Left ventricle myocardium inferior (tissue), 1 donor: ENCODE measurements around the gene COL18A1. TPM values are rescaled to one million over a fixed set of nuclear protein-coding genes. Genes with fewer than 3 reads are reported as not detected.
A peak's percentile ranks its signal among the peaks of the same experiment; 100 is the strongest.
"Not testable (repeated sequence)": the region's sequence is repeated elsewhere in the genome, so short reads cannot be mapped to it uniquely, and the experiment has no call there.

Source experiments
- DNase-seq: peaks from one replicate; pipeline ENCODE4 v3.0.0-alpha.2; 2020
- H3K27ac ChIP-seq: fragments of 200-600 bp; replicated peaks from 2 replicates; pipeline ENCODE4 v1.8.0; 2021
- H3K27me3 ChIP-seq: fragments of 200-600 bp; 2 replicates; pipeline ENCODE4 v1.8.0; 2021; ENCODE audit warnings: low read depth
- H3K36me3 ChIP-seq: fragments of 200-600 bp; 2 replicates; pipeline ENCODE4 v1.8.0; 2021
- H3K4me1 ChIP-seq: fragments of 200-600 bp; 2 replicates; pipeline ENCODE4 v1.8.0; 2021
- H3K4me3 ChIP-seq: fragments of 200-600 bp; 2 replicates; pipeline ENCODE4 v1.8.0; 2021; ENCODE audit warnings: mild to moderate bottlenecking, moderate library complexity
- H3K9me3 ChIP-seq: fragments of 200-600 bp; replicated peaks from 2 replicates; pipeline ENCODE4 v1.8.0; 2021
- intact Hi-C: fragments of 100-400 bp; cut with micrococcal nuclease; formaldehyde crosslinking; loops from one replicate; pipeline ENCODE4 v1.11.0; 2022
- total RNA-seq: library from RNA; stranded (reverse); fragmentation: NEBNext Ultra II Directional; extraction: Animal tissue kit (Norgen Biotek cat#: 25700); gene quantifications from one replicate; pipeline ENCODE4 v1.2.1, GENCODE V29; 2021
- TF ChIP-seq, protein P1 (sequence below): fragments of 200-600 bp; IDR thresholded peaks from 2 replicates; pipeline ENCODE4 v1.8.0; 2021; ENCODE audit warnings: antibody characterized with exemption, mild to moderate bottlenecking, borderline replicate concordance
- donor health status: DM: no; HTN: yes; CAD: no; lungs with severe emphysema.

Gene COL18A1
- total RNA-seq, 1 donor from 2014 or later = 66.5 TPM

GRCh38 chr21:45496968-45497845 is 92.2 kb downstream of the COL18A1 start:
- H3K4me3 ChIP-seq = no peak overlapping the region
- peak; percentile 15 for DNase-seq
- TF ChIP-seq, protein P1, sequence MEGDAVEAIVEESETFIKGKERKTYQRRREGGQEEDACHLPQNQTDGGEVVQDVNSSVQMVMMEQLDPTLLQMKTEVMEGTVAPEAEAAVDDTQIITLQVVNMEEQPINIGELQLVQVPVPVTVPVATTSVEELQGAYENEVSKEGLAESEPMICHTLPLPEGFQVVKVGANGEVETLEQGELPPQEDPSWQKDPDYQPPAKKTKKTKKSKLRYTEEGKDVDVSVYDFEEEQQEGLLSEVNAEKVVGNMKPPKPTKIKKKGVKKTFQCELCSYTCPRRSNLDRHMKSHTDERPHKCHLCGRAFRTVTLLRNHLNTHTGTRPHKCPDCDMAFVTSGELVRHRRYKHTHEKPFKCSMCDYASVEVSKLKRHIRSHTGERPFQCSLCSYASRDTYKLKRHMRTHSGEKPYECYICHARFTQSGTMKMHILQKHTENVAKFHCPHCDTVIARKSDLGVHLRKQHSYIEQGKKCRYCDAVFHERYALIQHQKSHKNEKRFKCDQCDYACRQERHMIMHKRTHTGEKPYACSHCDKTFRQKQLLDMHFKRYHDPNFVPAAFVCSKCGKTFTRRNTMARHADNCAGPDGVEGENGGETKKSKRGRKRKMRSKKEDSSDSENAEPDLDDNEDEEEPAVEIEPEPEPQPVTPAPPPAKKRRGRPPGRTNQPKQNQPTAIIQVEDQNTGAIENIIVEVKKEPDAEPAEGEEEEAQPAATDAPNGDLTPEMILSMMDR = no peak

DNA sequence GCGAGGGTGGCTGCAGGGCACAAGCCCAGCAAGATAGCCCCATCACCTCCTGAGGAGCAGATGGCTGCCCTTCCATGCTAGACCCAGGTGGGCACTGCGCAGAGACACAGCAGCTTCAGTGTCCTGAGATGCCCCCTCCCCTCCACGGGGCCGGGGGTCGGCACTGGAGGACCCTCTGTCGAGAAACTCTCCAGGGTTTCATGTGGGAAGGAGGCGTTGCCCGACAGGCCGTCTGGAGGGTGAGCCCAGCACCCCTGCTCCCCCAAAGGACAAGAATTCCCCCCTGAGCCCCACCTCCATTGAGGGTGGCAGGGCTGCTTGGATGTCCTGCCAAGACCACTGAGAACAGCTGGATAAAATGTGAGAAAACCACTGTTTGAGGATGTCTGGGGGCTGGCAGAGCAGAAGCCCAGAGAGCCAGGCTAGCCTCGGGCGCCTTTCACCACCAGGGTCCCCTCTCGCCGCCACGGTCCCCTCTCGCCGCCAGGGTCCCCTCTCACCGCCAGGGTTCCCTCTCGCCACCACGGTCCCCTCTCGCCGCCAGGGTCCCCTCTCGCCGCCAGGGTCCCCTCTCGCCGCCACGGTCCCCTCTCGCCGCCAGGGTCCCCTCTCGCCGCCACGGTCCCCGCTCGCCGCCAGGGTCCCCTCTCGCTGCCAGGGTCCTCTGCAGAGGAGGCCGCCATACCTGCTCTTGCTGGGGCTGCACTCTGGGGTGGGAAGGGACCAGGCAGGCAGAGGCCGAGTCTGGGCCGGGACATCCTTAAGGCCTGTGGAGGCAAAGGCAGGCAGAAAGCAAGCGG is 93.1 kb downstream of the COL18A1 start:
- Histone ChIP-seq H3K9me3 (no peaks in the 10 kb centered on the region), H3K4me1 (no peaks in the 10 kb centered on the region), H3K27ac (no peak overlapping the region), H3K36me3 (peaks cover 62% of the 10 kb centered on the region), H3K4me3 (no peak overlapping the region), H3K27me3 (no peaks in the 10 kb centered on the region)
- peak; percentile 7 for DNase-seq
- intact Hi-C loops = no loop called here
- TF ChIP-seq, protein P1 = no peak

More at GRCh38 chr21:45496968-45497845, 92.2 kb downstream of the COL18A1 start:
- Histone ChIP-seq H3K9me3 (no peaks in the 10 kb centered on the region), H3K4me1 (no peaks in the 10 kb centered on the region), H3K27me3 (no peaks in the 10 kb centered on the region), H3K36me3 (peaks cover 69% of the 10 kb centered on the region), H3K27ac (no peak overlapping the region)
- intact Hi-C loops = no loop called here

GRCh38 chr21:45498646-45499000 is 93.7 kb downstream of the COL18A1 start:
- Histone ChIP-seq H3K4me1 (no peaks in the 10 kb centered on the region), H3K36me3 (peaks cover 56% of the 10 kb centered on the region), H3K27me3 (no peaks in the 10 kb centered on the region), H3K4me3 (no peak overlapping the region), H3K27ac (no peak overlapping the region), H3K9me3 (no peaks in the 10 kb centered on the region)
- TF ChIP-seq, protein P1 = no peak
- DNase-seq = no peak
- intact Hi-C loops = no loop called here

GRCh38 chr21:45499201-45499750 is 94.3 kb downstream of the COL18A1 start:
- DNase-seq = peak; percentile 13
- H3K4me3 ChIP-seq = no peak overlapping the region
- H3K4me1 ChIP-seq = no peaks in the 10 kb centered on the region
- no peak overlapping the region for H3K27ac ChIP-seq
- TF ChIP-seq, protein P1 = no peak
- no peaks in the 10 kb centered on the region for H3K27me3 ChIP-seq
- intact Hi-C loops = no loop called here
- no peaks in the 10 kb centered on the region for H3K9me3 ChIP-seq
- peaks cover 53% of the 10 kb centered on the region for H3K36me3 ChIP-seq

- Histone ChIP-seq H3K9me3 (no peaks in the 10 kb centered on the region), H3K27me3 (no peaks in the 10 kb centered on the region), H3K4me3 (no peak overlapping the region), H3K36me3 (peaks cover 54% of the 10 kb centered on the region), H3K27ac (no peak overlapping the region), H3K4me1 (no peaks in the 10 kb centered on the region)
- TF ChIP-seq, protein P1 = no peak
- intact Hi-C loops = no loop called here
- peak; percentile 6 for DNase-seq
Observed at GRCh38 chr21:45499970-45500577, 95.1 kb downstream of the COL18A1 start.

DNA sequence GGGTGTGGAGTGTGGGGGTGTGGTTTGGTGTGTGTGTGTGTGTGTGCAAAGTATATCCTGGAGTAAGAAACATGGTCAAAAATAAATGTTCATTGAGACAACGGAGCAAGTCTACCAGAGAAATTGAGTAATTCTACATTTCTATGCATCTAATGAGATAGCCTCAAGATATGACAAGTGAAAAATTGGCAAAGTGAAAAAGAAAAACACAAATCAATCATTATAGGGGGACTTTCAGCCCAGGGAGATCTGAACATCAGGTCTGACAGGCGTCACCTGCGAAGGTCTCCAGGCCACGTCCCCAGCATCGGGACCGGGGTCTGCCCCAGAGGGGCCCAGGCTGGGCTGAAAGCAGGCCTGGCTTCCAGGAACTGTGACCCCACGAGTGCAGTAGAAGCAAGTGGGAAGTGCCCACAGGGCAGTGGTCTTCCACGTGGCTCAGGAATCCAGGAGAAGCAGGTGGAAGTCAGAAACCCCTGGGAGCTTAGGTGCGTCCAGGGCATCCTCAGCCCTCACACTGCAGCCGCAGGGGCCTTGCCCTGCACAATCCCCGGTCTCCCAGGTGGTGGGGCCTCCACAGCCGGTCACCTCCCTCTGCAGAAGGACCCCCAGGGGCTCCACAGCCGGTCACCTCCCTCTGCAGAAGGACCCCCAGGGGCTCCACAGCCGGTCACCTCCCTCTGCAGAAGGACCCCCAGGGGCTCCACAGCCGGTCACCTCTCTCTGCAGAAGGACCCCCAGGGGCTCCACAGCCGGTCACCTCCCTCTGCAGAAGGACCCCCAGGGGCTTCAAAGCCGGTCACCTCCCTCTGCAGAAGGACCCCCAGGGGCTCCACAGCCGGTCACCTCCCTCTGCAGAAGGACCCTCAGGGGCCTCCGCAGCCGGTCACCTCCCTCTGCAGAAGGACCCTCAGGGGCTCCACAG is 96.4 kb downstream of the COL18A1 start:
- H3K27ac ChIP-seq, DNase-seq, H3K27me3 ChIP-seq, H3K9me3 ChIP-seq, H3K4me1 ChIP-seq, H3K4me3 ChIP-seq, intact Hi-C loops: not testable (repeated sequence)
- H3K36me3 ChIP-seq = peaks cover 54% of the 10 kb centered on the region
